ENCODE data around the gene RANGAP1. TPM values are rescaled to one million over a fixed set of nuclear protein-coding genes. Genes with fewer than 3 reads are reported as not detected.

The RANGAP1 gene, protein sequence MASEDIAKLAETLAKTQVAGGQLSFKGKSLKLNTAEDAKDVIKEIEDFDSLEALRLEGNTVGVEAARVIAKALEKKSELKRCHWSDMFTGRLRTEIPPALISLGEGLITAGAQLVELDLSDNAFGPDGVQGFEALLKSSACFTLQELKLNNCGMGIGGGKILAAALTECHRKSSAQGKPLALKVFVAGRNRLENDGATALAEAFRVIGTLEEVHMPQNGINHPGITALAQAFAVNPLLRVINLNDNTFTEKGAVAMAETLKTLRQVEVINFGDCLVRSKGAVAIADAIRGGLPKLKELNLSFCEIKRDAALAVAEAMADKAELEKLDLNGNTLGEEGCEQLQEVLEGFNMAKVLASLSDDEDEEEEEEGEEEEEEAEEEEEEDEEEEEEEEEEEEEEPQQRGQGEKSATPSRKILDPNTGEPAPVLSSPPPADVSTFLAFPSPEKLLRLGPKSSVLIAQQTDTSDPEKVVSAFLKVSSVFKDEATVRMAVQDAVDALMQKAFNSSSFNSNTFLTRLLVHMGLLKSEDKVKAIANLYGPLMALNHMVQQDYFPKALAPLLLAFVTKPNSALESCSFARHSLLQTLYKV
- total RNA-seq = 10 to 100 TPM; 35.5 to 42.7 (median 38.8) TPM

DNA sequence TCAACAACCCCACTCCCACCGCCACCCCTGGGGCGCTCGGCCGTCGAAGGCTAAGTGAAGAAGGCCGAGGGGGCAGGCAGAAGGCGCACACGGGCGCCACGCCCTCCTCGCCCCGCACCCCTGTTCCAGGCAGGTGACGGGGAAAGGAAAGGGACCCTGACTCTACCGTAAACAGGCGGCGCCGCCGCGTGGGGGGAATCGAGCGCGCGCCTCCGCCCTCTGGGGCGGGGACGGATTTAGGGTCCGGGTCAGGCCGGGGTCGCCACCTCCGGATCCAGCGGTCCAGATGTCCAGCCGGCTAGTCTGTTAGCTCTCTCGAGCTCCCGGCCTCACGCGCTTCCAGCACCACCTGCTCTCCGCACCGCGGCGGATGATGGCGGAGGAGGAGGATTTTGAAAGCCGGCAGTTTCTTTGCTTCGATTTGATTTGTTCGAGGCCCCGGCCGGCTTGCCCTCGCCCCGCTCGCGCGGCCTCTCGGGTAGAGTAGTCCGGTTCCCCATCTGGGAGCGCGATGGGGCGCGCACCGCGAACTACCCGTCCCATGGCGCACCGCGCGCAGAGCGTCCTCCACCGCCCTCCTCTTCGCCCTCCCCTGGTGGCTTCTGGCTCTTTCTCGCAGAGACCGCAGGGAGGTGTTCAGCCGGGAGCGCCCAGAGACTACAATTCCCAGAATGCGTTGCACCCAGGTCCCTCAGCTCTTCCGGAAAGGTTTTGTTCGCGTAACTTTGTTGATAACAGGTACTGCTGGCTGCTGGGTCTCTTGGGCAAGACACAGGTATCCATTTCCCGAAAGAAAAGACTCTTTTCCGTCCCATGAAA lies at the start of gene RANGAP1:
TSS of gene RANGAP1 (minus strand) at position 368 of the 819 bp plus-strand sequence. CDS start 5,143 bp downstream, outside the sequence.
- Histone ChIP-seq H3K27me3 (no peaks in the 10 kb centered on the region), H3K9me3 (no peaks in the 10 kb centered on the region), H3K27ac (peak within 1 kb of the TSS; percentile 80 to 98 (median 86)), H3K36me3 (peaks cover 4 to 8% of the 10 kb centered on the region in 2 donors), H3K4me1 (peaks cover 21 to 31% of the 10 kb centered on the region in 2 donors), H3K4me3 (replicated peaks in 1 of 3) (peak within 1 kb of the TSS; percentile 38 to 89 (median 86))
- TF ChIP-seq POLR2A (IDR thresholded peaks at IDR 0.05) = peak; percentile 78 to 97
- TF ChIP-seq, protein P1, sequence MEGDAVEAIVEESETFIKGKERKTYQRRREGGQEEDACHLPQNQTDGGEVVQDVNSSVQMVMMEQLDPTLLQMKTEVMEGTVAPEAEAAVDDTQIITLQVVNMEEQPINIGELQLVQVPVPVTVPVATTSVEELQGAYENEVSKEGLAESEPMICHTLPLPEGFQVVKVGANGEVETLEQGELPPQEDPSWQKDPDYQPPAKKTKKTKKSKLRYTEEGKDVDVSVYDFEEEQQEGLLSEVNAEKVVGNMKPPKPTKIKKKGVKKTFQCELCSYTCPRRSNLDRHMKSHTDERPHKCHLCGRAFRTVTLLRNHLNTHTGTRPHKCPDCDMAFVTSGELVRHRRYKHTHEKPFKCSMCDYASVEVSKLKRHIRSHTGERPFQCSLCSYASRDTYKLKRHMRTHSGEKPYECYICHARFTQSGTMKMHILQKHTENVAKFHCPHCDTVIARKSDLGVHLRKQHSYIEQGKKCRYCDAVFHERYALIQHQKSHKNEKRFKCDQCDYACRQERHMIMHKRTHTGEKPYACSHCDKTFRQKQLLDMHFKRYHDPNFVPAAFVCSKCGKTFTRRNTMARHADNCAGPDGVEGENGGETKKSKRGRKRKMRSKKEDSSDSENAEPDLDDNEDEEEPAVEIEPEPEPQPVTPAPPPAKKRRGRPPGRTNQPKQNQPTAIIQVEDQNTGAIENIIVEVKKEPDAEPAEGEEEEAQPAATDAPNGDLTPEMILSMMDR (IDR thresholded peaks at IDR 0.05) = peak in 3 of 6 experiments; percentile 15 to 28 (median 26)
- DNase-seq = peak; percentile 98 to 99
- 0 to 3% methylated on average over 34 to 42 of the region's 77 CpGs for WGBS, 2 donors
- intact Hi-C loops (cut with DNase I) = loop anchor here (10.0 kb wide), 1 partner anchor 229 kb away; no protein-coding TSS in a partner anchor

DNA sequence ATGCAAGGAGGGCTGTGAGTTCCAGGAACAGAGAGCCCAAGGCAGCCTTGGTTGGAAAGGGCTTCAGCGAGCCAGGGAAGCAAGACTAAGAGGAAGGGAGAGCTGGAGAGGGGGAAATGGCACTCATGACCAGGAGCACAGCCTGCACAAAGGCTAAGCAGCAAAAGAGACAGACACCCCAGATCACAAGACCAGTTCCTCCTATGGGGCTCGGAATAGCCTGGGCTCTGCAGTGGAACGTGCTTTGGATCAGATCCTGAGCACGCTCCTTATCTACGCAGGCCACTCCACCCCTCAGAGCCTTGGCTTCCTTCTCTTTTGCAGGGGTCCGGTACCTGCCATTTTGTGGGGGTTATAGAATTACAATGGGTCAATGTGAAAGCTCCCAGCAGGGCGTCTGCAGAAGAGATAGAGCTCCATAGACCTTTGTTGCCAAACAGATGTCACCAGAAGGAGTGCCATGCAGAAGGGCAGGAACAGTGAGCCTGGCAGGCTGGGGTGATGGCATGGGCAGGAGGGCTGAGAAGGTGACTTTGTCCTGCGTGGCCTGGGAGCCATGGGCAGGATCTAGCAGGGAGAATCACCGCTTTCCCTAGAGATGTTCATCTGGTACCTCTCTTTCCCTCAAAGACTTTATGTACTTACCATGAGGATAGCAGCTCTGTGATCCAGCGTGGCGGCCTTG lies 49.1 kb upstream of the RANGAP1 start:
- DNase-seq = no peak
- 95 to 96% methylated on average over 11 of the region's 11 CpGs for WGBS, 2 donors
- no peaks in the 10 kb centered on the region for H3K4me1 ChIP-seq
- intact Hi-C loops (cut with DNase I) = no loop called here
- H3K9me3 ChIP-seq = no peaks in the 10 kb centered on the region
- H3K36me3 ChIP-seq = peaks cover 37 to 44% of the 10 kb centered on the region in 2 donors
- TF ChIP-seq, protein P1 (IDR thresholded peaks at IDR 0.05) = no peak
- TF ChIP-seq POLR2A (IDR thresholded peaks at IDR 0.05) = no peak
- no peak overlapping the region for H3K4me3 ChIP-seq (replicated peaks in 1 of 3)
- no peak overlapping the region for H3K27ac ChIP-seq
- H3K27me3 ChIP-seq = no peaks in the 10 kb centered on the region

DNA sequence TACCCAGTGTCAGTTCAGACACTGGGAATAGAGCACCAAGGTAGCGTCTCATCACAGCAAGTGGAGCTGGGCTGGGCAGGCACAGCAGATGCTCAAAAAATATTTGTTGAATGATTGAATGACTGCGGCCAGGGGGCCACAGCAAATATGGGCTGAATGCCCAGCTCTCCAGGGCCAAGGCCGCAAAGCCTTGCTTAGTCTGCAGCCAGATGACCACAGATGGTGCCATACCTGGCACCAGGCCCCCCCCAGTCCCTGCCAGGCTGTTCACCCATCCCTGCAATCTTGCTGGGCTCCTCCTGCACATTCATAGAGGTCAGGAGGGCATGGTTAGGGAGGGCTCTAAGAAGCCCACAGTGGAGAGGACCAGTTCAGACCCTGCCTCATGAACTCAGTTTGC lies 48.2 kb upstream of the RANGAP1 start:
- peaks cover 38 to 44% of the 10 kb centered on the region in 2 donors for H3K36me3 ChIP-seq
- intact Hi-C loops (cut with DNase I) = no loop called here

DNA sequence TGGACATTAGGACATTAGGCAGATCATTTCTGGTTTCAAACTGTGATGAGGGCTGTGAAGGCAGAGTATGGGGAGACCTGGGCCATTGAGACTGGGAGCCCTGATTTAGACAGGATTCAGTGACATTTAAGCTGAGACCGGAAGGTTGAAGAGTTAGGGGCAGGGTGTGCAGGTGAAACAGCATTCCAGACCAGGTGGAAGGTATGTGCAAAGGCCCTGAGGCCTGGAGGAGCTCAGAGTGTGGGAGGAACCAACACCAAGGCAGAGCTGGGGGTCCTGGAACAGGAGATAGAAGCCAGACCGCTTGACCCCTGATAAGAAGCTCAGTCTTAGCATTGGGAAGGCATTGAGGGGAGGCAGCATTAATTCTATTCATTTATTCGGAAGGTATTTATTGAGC lies 47.8 kb upstream of the RANGAP1 start:
- TF ChIP-seq POLR2A (IDR thresholded peaks at IDR 0.05) = no peak
- TF ChIP-seq, protein P1 (IDR thresholded peaks at IDR 0.05) = no peak
- DNase-seq = no peak
- Histone ChIP-seq H3K4me1 (no peaks in the 10 kb centered on the region), H3K27me3 (no peaks in the 10 kb centered on the region), H3K4me3 (replicated peaks in 1 of 3) (no peak overlapping the region), H3K9me3 (no peaks in the 10 kb centered on the region), H3K27ac (no peak overlapping the region), H3K36me3 (peaks cover 36 to 43% of the 10 kb centered on the region in 2 donors)
- WGBS, 2 donors = 94 to 97% methylated on average over 3 of the region's 3 CpGs
- intact Hi-C loops (cut with DNase I) = no loop called here

More for the DNA sequence above, 48.2 kb upstream of the RANGAP1 start:
- DNase-seq = no peak
- Histone ChIP-seq H3K27me3 (no peaks in the 10 kb centered on the region), H3K4me1 (no peaks in the 10 kb centered on the region), H3K4me3 (replicated peaks in 1 of 3) (no peak overlapping the region), H3K9me3 (no peaks in the 10 kb centered on the region), H3K27ac (no peak overlapping the region)
- WGBS, 2 donors = 72 to 87% methylated on average over 3 of the region's 3 CpGs
- TF ChIP-seq, protein P1 (IDR thresholded peaks at IDR 0.05) = no peak
- TF ChIP-seq POLR2A (IDR thresholded peaks at IDR 0.05) = no peak

All from thyroid gland (tissue), 4 donors.